GM12892 (cell line): ENCODE measurements around the gene LRSAM1.

ENCODE experiments used
- POLR2A ChIP-seq: IDR thresholded peaks from 2 replicates; pipeline ENCODE4 v1.6.1; 2011; ENCODE audit warnings: low read depth, low read length, control low read depth
- POLR2AphosphoS5 ChIP-seq: IDR thresholded peaks from 2 replicates; pipeline ENCODE4 v1.6.1; 2011; ENCODE audit warnings: low read depth, low read length, control low read depth
- TAF1 ChIP-seq: IDR thresholded peaks from 2 replicates; pipeline ENCODE4 v1.6.1; 2011; ENCODE audit warnings: low read depth, mild to moderate bottlenecking, control low read depth, low read length, borderline replicate concordance

DNA sequence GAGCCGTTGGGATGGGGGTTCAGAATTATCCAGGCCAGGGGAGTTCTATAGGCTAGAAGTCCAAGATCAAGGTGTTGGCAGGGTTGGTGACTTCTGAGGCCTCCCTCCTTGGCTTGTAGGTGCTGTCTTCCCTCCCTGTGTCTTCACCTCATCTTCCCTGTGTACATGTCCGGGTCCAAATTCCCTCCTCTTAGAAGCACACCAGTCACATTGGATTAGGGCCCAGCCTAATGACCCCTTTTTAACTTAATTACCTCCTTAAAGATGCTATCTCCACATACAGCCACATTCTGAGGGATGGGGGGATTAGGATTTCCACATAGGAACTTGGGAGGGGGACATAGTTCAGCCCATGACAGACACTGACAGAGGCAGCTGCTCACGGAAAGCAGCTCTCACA, 12.1 kb downstream of the LRSAM1 start:
- TF ChIP-seq POLR2A (no peak), POLR2AphosphoS5 (no peak), TAF1 (no peak)
